Ectodermal cell (in vitro differentiated cells): ENCODE data around the gene MEAF6.
"Not testable (repeated sequence)": the region's sequence is repeated elsewhere in the genome, so short reads cannot be mapped to it uniquely, and the experiment has no call there.

Experiments
- H3K27ac ChIP-seq: 2 replicates; pipeline ENCODE4 v1.7.0; 2013; ENCODE audit warnings: mild to moderate bottlenecking, low read depth, low read length; ENCODE audit not compliant: insufficient read depth, poor library complexity, severe bottlenecking
- H3K27me3 ChIP-seq: 2 replicates; pipeline ENCODE4 v1.7.0; 2013; ENCODE audit warnings: mild to moderate bottlenecking, low read length; ENCODE audit not compliant: insufficient read depth, control insufficient read depth, poor library complexity, severe bottlenecking
- H3K36me3 ChIP-seq: one replicate; pipeline ENCODE4 v1.7.0; 2013; ENCODE audit warnings: low read length; ENCODE audit not compliant: control insufficient read depth, insufficient read depth
- H3K4me1 ChIP-seq: one replicate; pipeline ENCODE4 v1.7.0; 2013; ENCODE audit warnings: low read length; ENCODE audit not compliant: control insufficient read depth, insufficient read depth
- H3K4me3 ChIP-seq: 2 replicates; pipeline ENCODE4 v1.7.0; 2013; ENCODE audit warnings: low read depth, low read length, control low read depth; ENCODE audit not compliant: insufficient read depth
- H3K9me3 ChIP-seq: 2 replicates; pipeline ENCODE4 v1.7.0; 2013; ENCODE audit warnings: mild to moderate bottlenecking, low read length, moderate library complexity; ENCODE audit not compliant: control insufficient read depth
- WGBS, 2 experiments: methylation state at CpG; one replicate each; pipeline ENCODE4 v1.1.7; 2013; ENCODE audit warnings: missing lambda C conversion rate in 2 of 2; 5-methylcytosine and 5-hydroxymethylcytosine counted together

Gene MEAF6

GRCh38 chr1:37553927-37554808 is 39.6 kb upstream of the MEAF6 start, which contains the start of gene SNIP1:
Gene SNIP1, minus strand, starts transcription at chr1:37554293. Its CDS starts 64 bp downstream, at chr1:37554229.
- peaks cover 7% of the 10 kb centered on the region for H3K4me1 ChIP-seq
- peak within 1 kb of the TSS; percentile 91 for H3K4me3 ChIP-seq
- H3K36me3 ChIP-seq: no peaks in the 10 kb centered on the region
- no peaks in the 10 kb centered on the region for H3K9me3 ChIP-seq
- H3K27me3 ChIP-seq: no peaks in the 10 kb centered on the region
- H3K27ac ChIP-seq: peak within 1 kb of the TSS; percentile 65
- 14 to 15% methylated on average over 54 of the region's 54 CpGs for WGBS, 2 experiments

GRCh38 chr1:37553598-37553926 is 39.0 kb upstream of the MEAF6 start:
- Histone ChIP-seq H3K27ac (peak overlapping the region; percentile 11), H3K4me3 (peak overlapping the region; percentile 91), H3K27me3 (no peaks in the 10 kb centered on the region), H3K4me1 (peaks cover 7% of the 10 kb centered on the region), H3K36me3 (no peaks in the 10 kb centered on the region), H3K9me3 (no peaks in the 10 kb centered on the region)
- WGBS, 2 experiments: 6 to 8% methylated on average over 11 of the region's 11 CpGs

- no peaks in the 10 kb centered on the region for H3K27me3 ChIP-seq
- peaks cover 7% of the 10 kb centered on the region for H3K4me1 ChIP-seq
- WGBS, 2 experiments: 90 to 93% methylated on average over 6 of the region's 6 CpGs
- H3K27ac ChIP-seq: no peak overlapping the region
- H3K9me3 ChIP-seq: no peaks in the 10 kb centered on the region
- no peak overlapping the region for H3K4me3 ChIP-seq
- peaks cover 6% of the 10 kb centered on the region for H3K36me3 ChIP-seq
These were observed 34.8 kb upstream of the MEAF6 start for GRCh38 chr1:37549341-37549740.

- H3K27me3 ChIP-seq: no peaks in the 10 kb centered on the region
- H3K36me3 ChIP-seq: peaks cover 8% of the 10 kb centered on the region
- no peaks in the 10 kb centered on the region for H3K9me3 ChIP-seq
- H3K27ac ChIP-seq: no peak overlapping the region
- H3K4me3 ChIP-seq: no peak overlapping the region
- 95 to 98% methylated on average over 5 of the region's 5 CpGs for WGBS, 2 experiments
- no peaks in the 10 kb centered on the region for H3K4me1 ChIP-seq
These were observed 30.5 kb upstream of the MEAF6 start for GRCh38 chr1:37545019-37545418.

- Histone ChIP-seq H3K27ac (no peak overlapping the region), H3K4me3 (no peak overlapping the region), H3K9me3 (no peaks in the 10 kb centered on the region), H3K4me1 (no peaks in the 10 kb centered on the region), H3K27me3 (no peaks in the 10 kb centered on the region), H3K36me3 (peaks cover 8% of the 10 kb centered on the region)
- WGBS, 2 experiments: 94 to 96% methylated on average over 21 of the region's 21 CpGs
These were observed 30.0 kb upstream of the MEAF6 start for GRCh38 chr1:37544530-37544929.

GRCh38 chr1:37540036-37540785 is 25.6 kb upstream of the MEAF6 start:
- 95 to 96% methylated on average over 30 of the region's 30 CpGs for WGBS, 2 experiments
- H3K4me1 ChIP-seq: no peaks in the 10 kb centered on the region
- H3K36me3 ChIP-seq: peaks cover 28% of the 10 kb centered on the region
- H3K27me3 ChIP-seq: no peaks in the 10 kb centered on the region
- H3K9me3 ChIP-seq: no peaks in the 10 kb centered on the region
- no peak overlapping the region for H3K27ac ChIP-seq
- H3K4me3 ChIP-seq: no peak overlapping the region

GRCh38 chr1:37539154-37539553 is 24.6 kb upstream of the MEAF6 start:
- H3K9me3 ChIP-seq, H3K27me3 ChIP-seq, H3K4me1 ChIP-seq, H3K27ac ChIP-seq, H3K4me3 ChIP-seq: not testable (repeated sequence)
- whole genome bisulfite sequencing, 2 experiments: 93 to 96% methylated on average over 10 of the region's 10 CpGs
- peaks cover 28% of the 10 kb centered on the region for H3K36me3 ChIP-seq

GRCh38 chr1:37537378-37537777 is 22.8 kb upstream of the MEAF6 start:
- H3K4me3 ChIP-seq: no peak overlapping the region
- H3K36me3 ChIP-seq: peaks cover 28% of the 10 kb centered on the region
- no peaks in the 10 kb centered on the region for H3K27me3 ChIP-seq
- H3K9me3 ChIP-seq: no peaks in the 10 kb centered on the region
- H3K4me1 ChIP-seq: no peaks in the 10 kb centered on the region
- WGBS, 2 experiments: 78 to 100% methylated on average over 2 of the region's 2 CpGs
- H3K27ac ChIP-seq: no peak overlapping the region

GRCh38 chr1:37533317-37534093 is 18.9 kb upstream of the MEAF6 start:
- Histone ChIP-seq H3K4me1 (no peaks in the 10 kb centered on the region), H3K27ac (no peak overlapping the region), H3K27me3 (no peaks in the 10 kb centered on the region), H3K36me3 (peaks cover 17% of the 10 kb centered on the region), H3K9me3 (no peaks in the 10 kb centered on the region), H3K4me3 (no peak overlapping the region)
- 91 to 92% methylated on average over 4 of the region's 4 CpGs for WGBS, 2 experiments
